ENCODE data around the gene GNG12. TPM values are rescaled to one million over a fixed set of nuclear protein-coding genes. Genes with fewer than 3 reads are reported as not detected.

The GNG12 gene
- total RNA-seq, 1 experiment from 2014 or later, result 23.7 TPM

DNA sequence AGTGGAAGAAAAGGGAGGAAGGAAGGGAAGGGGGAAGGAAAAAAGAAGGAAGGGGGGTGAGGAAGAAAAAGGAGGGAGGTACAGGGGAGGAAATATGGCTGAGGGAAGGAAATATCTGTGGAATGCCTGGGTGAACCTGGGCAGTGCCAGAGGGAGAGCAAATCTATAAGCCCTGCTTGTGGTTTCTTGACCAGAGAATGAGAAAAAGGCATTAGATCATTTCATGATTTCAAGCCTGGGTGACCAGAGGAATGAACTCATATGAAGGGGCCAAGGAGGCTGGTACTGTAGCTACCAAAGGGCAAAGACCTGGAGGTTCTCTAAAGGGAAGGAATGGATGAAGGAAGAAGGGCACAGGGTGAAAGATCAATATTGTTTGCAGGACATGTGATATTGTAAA is 31.4 kb downstream of the GNG12 start (continued):
- TF ChIP-seq, protein P1, sequence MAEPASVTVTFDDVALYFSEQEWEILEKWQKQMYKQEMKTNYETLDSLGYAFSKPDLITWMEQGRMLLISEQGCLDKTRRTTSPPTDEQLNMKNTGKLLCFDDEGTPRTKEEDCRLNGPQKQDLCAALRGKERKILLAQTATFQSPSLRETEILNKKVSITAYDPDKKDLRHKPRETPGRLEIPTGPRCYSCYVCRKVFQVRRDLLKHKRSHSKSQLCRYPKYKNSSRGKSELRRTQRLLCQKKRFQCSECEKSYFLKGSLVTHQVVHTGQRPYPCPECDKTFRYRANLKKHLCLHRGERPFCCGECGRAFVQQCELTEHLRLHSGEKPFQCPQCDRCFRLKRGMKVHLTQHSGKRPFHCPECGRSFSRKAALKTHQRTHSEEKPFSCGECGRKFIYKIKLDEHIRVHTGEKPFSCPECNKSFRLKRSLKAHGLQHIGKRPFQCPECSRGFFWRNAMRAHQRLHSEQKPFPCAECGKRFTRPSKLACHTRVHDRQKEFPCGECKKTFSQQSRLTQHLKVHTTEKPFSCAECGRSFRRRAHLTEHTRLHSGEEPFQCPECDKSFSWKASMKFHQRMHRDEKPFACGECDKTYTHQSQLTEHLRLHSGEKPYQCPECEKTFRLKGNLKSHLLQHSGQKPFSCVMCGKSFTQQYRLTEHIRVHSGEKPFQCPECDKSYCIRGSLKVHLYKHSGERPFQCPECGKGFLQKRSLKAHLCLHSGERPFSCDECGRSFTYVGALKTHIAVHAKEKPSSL (CRISPR knock-in tag; conservative IDR thresholded peaks at IDR 0.05), result no peak

DNA sequence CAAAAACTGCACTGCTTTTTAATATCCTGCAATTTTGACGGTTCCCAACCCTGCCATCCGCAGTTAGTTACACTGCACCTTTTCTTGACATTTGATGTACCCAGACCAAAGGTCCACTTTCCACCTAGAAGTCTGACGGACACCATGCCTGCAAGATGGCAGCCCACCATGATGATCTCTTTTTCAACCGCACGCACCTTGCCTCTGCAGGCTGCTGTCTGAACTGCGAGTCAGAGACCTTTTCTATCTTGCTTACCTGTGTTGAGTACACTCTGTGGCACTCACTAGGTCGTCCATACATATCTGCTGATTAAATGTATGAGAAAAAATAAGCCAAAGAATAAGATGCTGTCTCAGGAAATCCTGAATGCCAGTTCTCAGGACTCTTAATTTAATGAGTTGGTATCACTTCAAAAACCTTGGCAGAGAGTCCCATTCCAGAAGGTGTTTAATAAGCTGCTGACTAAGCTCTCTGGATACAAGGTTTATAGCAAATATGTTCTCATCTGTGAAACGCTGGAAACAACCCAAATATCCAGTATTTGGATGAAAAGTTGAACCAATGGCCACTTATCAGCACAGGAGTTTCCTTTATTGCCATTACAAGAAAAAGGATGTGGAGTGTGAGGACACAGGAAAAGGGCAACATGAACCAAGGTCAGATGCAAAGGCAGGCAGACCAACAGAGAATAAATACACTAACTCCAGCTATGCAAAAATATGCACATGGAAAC is 37.9 kb downstream of the GNG12 start:
- H3K36me3 Mint-ChIP-seq, result peaks cover 15% of the 10 kb centered on the region
- no peak for TF ChIP-seq TEAD4 (CRISPR knock-in tag; IDR thresholded peaks at IDR 0.05)
- TF ChIP-seq SP1 (CRISPR knock-in tag; conservative IDR thresholded peaks at IDR 0.05), result no peak
- TF ChIP-seq, protein P2, sequence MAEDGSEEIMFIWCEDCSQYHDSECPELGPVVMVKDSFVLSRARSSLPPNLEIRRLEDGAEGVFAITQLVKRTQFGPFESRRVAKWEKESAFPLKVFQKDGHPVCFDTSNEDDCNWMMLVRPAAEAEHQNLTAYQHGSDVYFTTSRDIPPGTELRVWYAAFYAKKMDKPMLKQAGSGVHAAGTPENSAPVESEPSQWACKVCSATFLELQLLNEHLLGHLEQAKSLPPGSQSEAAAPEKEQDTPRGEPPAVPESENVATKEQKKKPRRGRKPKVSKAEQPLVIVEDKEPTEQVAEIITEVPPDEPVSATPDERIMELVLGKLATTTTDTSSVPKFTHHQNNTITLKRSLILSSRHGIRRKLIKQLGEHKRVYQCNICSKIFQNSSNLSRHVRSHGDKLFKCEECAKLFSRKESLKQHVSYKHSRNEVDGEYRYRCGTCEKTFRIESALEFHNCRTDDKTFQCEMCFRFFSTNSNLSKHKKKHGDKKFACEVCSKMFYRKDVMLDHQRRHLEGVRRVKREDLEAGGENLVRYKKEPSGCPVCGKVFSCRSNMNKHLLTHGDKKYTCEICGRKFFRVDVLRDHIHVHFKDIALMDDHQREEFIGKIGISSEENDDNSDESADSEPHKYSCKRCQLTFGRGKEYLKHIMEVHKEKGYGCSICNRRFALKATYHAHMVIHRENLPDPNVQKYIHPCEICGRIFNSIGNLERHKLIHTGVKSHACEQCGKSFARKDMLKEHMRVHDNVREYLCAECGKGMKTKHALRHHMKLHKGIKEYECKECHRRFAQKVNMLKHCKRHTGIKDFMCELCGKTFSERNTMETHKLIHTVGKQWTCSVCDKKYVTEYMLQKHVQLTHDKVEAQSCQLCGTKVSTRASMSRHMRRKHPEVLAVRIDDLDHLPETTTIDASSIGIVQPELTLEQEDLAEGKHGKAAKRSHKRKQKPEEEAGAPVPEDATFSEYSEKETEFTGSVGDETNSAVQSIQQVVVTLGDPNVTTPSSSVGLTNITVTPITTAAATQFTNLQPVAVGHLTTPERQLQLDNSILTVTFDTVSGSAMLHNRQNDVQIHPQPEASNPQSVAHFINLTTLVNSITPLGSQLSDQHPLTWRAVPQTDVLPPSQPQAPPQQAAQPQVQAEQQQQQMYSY (CRISPR knock-in tag; IDR thresholded peaks at IDR 0.05), result no peak
- TF ChIP-seq, protein P3, sequence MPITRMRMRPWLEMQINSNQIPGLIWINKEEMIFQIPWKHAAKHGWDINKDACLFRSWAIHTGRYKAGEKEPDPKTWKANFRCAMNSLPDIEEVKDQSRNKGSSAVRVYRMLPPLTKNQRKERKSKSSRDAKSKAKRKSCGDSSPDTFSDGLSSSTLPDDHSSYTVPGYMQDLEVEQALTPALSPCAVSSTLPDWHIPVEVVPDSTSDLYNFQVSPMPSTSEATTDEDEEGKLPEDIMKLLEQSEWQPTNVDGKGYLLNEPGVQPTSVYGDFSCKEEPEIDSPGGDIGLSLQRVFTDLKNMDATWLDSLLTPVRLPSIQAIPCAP (CRISPR knock-in tag; IDR thresholded peaks at IDR 0.05), result no peak
- TF ChIP-seq JAZF1 (CRISPR knock-in tag; IDR thresholded peaks at IDR 0.05), result no peak
- TF ChIP-seq, protein P4, sequence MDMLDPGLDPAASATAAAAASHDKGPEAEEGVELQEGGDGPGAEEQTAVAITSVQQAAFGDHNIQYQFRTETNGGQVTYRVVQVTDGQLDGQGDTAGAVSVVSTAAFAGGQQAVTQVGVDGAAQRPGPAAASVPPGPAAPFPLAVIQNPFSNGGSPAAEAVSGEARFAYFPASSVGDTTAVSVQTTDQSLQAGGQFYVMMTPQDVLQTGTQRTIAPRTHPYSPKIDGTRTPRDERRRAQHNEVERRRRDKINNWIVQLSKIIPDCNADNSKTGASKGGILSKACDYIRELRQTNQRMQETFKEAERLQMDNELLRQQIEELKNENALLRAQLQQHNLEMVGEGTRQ (CRISPR knock-in tag; IDR thresholded peaks at IDR 0.05), result no peak
- TF ChIP-seq HMGA2 (CRISPR knock-in tag; IDR thresholded peaks at IDR 0.05), result no peak
- H3K27me3 Mint-ChIP-seq (ENCODE audit: low read depth), result no peaks in the 10 kb centered on the region
- no peak overlapping the region for H3K27ac Mint-ChIP-seq
- H3K4me1 Mint-ChIP-seq, result peaks cover 40% of the 10 kb centered on the region
- DNase-seq (ENCODE audit: low spot score), result no peak
- peaks cover 20% of the 10 kb centered on the region for H3K9me3 Mint-ChIP-seq
- H3K4me3 Mint-ChIP-seq, result no peak overlapping the region
- ChIA-PET POLR2A (no interaction called here), CTCF (interaction anchor here (1.0 kb wide), 1 partner anchor 7 kb away, joined by 3 read pairs; no protein-coding TSS in a partner anchor)
- ATAC-seq, result peak; percentile 60; the same call in 1 of the 2 replicates

DNA sequence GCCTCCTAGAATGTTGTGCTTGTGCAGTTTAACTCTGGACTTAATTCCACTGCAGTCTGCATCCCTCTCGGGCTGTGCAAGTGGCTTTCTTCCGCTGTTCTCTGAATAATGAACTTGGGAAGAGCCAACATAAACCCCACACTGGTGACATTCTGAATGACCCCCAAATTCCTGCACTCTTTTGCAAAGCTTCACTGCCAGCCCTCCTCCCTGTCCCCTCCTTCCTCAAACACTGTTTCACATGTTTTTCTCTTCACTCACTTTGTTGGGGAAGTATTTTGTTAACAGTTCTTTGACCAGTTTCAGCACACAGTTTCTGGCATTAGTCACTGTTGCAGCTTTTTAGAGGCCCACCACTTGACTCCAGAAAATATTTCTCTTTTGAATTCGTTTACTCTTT is 39.7 kb downstream of the GNG12 start:
- Mint-ChIP-seq H3K27ac (no peak overlapping the region), H3K9me3 (peaks cover 20% of the 10 kb centered on the region), H3K4me1 (peaks cover 53% of the 10 kb centered on the region), H3K36me3 (peaks cover 15% of the 10 kb centered on the region), H3K4me3 (no peak overlapping the region), H3K27me3 (ENCODE audit: low read depth) (no peaks in the 10 kb centered on the region)
- ATAC-seq, result no peak
- DNase-seq (ENCODE audit: low spot score), result no peak
- TF ChIP-seq, protein P5, sequence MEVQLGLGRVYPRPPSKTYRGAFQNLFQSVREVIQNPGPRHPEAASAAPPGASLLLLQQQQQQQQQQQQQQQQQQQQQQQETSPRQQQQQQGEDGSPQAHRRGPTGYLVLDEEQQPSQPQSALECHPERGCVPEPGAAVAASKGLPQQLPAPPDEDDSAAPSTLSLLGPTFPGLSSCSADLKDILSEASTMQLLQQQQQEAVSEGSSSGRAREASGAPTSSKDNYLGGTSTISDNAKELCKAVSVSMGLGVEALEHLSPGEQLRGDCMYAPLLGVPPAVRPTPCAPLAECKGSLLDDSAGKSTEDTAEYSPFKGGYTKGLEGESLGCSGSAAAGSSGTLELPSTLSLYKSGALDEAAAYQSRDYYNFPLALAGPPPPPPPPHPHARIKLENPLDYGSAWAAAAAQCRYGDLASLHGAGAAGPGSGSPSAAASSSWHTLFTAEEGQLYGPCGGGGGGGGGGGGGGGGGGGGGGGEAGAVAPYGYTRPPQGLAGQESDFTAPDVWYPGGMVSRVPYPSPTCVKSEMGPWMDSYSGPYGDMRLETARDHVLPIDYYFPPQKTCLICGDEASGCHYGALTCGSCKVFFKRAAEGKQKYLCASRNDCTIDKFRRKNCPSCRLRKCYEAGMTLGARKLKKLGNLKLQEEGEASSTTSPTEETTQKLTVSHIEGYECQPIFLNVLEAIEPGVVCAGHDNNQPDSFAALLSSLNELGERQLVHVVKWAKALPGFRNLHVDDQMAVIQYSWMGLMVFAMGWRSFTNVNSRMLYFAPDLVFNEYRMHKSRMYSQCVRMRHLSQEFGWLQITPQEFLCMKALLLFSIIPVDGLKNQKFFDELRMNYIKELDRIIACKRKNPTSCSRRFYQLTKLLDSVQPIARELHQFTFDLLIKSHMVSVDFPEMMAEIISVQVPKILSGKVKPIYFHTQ (CRISPR knock-in tag; IDR thresholded peaks at IDR 0.05), result no peak
- TF ChIP-seq IRF2 (CRISPR knock-in tag; IDR thresholded peaks at IDR 0.05; ENCODE audit: borderline replicate concordance, low read depth), result no peak
- TF ChIP-seq JAZF1 (CRISPR knock-in tag; IDR thresholded peaks at IDR 0.05), result no peak
- TF ChIP-seq ZNF121 (CRISPR knock-in tag; IDR thresholded peaks at IDR 0.05), result no peak
- TF ChIP-seq SP1 (CRISPR knock-in tag; conservative IDR thresholded peaks at IDR 0.05), result no peak
- TF ChIP-seq ETV6 (CRISPR knock-in tag; IDR thresholded peaks at IDR 0.05), result no peak
- TF ChIP-seq, protein P6, sequence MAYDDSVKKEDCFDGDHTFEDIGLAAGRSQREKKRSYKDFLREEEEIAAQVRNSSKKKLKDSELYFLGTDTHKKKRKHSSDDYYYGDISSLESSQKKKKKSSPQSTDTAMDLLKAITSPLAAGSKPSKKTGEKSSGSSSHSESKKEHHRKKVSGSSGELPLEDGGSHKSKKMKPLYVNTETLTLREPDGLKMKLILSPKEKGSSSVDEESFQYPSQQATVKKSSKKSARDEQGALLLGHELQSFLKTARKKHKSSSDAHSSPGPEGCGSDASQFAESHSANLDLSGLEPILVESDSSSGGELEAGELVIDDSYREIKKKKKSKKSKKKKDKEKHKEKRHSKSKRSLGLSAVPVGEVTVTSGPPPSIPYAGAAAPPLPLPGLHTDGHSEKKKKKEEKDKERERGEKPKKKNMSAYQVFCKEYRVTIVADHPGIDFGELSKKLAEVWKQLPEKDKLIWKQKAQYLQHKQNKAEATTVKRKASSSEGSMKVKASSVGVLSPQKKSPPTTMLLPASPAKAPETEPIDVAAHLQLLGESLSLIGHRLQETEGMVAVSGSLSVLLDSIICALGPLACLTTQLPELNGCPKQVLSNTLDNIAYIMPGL (CRISPR knock-in tag; IDR thresholded peaks at IDR 0.05), result no peak
- ChIA-PET CTCF (interaction anchor here (0.7 to 1.8 kb wide), 2 partner anchors 27 to 37 kb away, joined by 3 to 7 read pairs; no protein-coding TSS in a partner anchor), POLR2A (no interaction called here)
